Astrocyte of the spinal cord (primary cell): ENCODE results near the gene KRT86.

Experiments used
- DNase-seq: peaks from one replicate; pipeline ENCODE4 v3.0.0; 2011; ENCODE audit warnings: low read depth, low spot score
- H3K4me3 ChIP-seq: 2 replicates; pipeline ENCODE4 v1.5.1; 2011; ENCODE audit warnings: low read depth, mild to moderate bottlenecking, low read length, moderate library complexity
- CTCF ChIP-seq: IDR thresholded peaks from 2 replicates; pipeline ENCODE4 v1.5.1; 2012; ENCODE audit warnings: low read depth, mild to moderate bottlenecking, low read length, inconsistent platforms
- in situ Hi-C: cut with HindIII; loops from 2 replicates; pipeline ENCODE4 v1.10.0; 2017; ENCODE audit warnings: low sequenced_read_pairs

The KRT86 gene

GRCh38 chr12:52331833-52332232 is 57.4 kb downstream of the KRT86 start:
- H3K4me3 ChIP-seq: no peak overlapping the region
- no peak for DNase-seq
- in situ Hi-C loops: no loop called here
- TF ChIP-seq CTCF: no peak

- in situ Hi-C loops: no loop called here
- TF ChIP-seq CTCF: no peak
- DNase-seq: no peak
- no peak overlapping the region for H3K4me3 ChIP-seq
Observed at GRCh38 chr12:52332381-52332780, 57.9 kb downstream of the KRT86 start.

DNA sequence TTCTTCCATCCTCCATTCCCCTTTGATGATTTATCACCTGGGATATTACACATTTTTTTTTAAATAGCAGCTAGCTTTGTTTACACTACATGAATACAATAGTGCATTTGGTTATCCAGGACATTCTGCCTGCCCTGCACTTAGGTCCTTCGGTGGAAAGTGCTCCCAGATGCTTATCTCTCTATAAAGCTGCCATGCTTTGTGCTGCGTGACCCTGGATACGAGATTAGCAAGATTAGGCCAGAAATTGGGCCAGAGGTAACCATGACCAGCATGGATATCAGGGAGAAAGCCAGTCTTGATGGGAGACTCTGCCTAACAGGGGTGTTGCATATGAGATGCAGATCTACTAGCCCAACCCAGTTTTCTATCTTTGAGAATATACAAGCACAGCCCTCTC is 58.9 kb downstream of the KRT86 start:
- no peak for TF ChIP-seq CTCF
- no peak overlapping the region for H3K4me3 ChIP-seq

DNA sequence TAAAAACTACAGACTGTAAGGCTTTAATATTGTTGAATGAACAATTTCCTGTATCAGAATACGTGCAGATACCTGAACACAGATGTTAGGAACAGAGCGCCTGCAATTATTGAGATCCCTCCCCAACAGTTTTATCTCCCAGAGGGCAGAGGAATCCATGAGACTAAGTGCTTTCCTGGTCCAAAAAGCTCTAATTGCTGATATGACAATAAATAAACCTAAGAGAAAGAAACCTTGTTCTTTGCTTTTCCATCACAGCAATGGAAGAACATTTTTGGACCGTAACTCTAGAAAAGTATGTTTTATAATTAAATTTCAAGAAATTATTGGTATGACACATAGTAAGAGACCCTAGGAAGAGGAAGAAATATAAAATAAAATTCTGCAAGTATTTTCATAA is 59.7 kb downstream of the KRT86 start:
- in situ Hi-C loops: no loop called here
- DNase-seq: no peak
- TF ChIP-seq CTCF: no peak
- H3K4me3 ChIP-seq: no peak overlapping the region

More for the DNA sequence above, 58.9 kb downstream of the KRT86 start:
- no peak for DNase-seq
- in situ Hi-C loops: no loop called here

DNA sequence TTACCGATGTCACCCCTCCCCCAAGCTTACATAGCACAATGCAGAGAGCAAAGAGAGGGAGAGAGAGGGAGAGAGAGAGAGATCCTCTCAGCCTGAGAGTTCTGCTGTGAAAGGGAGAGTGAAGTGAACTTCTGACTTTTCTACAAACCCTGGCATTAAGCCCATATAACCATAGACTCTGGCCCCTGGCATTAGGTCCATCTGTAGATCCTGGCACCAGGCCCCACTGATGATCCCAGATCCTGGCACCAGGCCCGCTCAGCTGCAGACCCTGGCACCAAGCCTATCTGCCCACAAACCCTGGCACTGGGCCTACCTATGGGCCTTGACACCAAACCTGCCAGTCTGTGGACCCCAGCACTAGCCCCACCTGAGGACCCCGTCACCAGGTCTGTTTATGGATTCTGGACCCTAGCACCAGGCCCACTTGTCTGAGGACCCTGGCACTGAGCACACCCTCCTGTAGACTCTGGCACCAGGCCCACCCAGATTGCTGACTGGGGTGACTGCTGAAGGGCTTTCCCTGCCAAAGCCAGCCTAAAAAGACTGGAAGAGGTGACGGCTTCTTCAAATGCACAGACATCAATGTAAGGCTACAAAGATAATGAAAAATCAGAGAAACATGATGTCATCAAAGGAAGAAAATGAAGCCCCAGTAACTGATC is 61.3 kb downstream of the KRT86 start:
- no peak for DNase-seq
- no peak for TF ChIP-seq CTCF
- in situ Hi-C loops: no loop called here
- no peak overlapping the region for H3K4me3 ChIP-seq

GRCh38 chr12:52336641-52337040 is 62.2 kb downstream of the KRT86 start:
- in situ Hi-C loops: no loop called here

More at GRCh38 chr12:52336641-52337040, 62.2 kb downstream of the KRT86 start:
- no peak for TF ChIP-seq CTCF
- H3K4me3 ChIP-seq: no peak overlapping the region
- no peak for DNase-seq
